Activated T-helper 17 cell treated with anti-CD3 and anti-CD28 coated beads, Interleukin-2, amount 50 U/mL, for 72 hours (primary cell): Measurements from ENCODE around the gene ZNF423. TPM values are rescaled to one million over a fixed set of nuclear protein-coding genes. Genes with fewer than 3 reads are reported as not detected.

Source experiments
- ATAC-seq: fragments of 150-1000 bp; cut with Tn5 transposase; replicated peaks from 2 replicates; pipeline ENCODE4 v1.10.0; 2021; ENCODE audit warnings: mild to moderate bottlenecking, moderate library complexity
- H3K27ac Mint-ChIP-seq: one replicate; pipeline ENCODE4 v1.8.0; 2022; ENCODE audit warnings: mixed read lengths
- H3K27me3 Mint-ChIP-seq: one replicate; pipeline ENCODE4 v1.8.0; 2022; ENCODE audit warnings: mixed read lengths
- H3K36me3 Mint-ChIP-seq: one replicate; pipeline ENCODE4 v1.8.0; 2022; ENCODE audit warnings: low read depth, mild to moderate bottlenecking, mixed read lengths
- H3K4me1 Mint-ChIP-seq: one replicate; pipeline ENCODE4 v1.8.0; 2022; ENCODE audit warnings: mixed read lengths
- H3K4me3 Mint-ChIP-seq: one replicate; pipeline ENCODE4 v1.8.0; 2022; ENCODE audit warnings: mild to moderate bottlenecking, mixed read lengths
- H3K9me3 Mint-ChIP-seq: one replicate; pipeline ENCODE4 v1.8.0; 2022; ENCODE audit warnings: mixed read lengths
- total RNA-seq, 2 donors: library from RNA; stranded (reverse); gene quantifications; one replicate each; pipeline ENCODE4 v1.2.3, GENCODE V29; 2022

The ZNF423 gene
- total RNA-seq, 2 donors from 2014 or later: not detected

DNA sequence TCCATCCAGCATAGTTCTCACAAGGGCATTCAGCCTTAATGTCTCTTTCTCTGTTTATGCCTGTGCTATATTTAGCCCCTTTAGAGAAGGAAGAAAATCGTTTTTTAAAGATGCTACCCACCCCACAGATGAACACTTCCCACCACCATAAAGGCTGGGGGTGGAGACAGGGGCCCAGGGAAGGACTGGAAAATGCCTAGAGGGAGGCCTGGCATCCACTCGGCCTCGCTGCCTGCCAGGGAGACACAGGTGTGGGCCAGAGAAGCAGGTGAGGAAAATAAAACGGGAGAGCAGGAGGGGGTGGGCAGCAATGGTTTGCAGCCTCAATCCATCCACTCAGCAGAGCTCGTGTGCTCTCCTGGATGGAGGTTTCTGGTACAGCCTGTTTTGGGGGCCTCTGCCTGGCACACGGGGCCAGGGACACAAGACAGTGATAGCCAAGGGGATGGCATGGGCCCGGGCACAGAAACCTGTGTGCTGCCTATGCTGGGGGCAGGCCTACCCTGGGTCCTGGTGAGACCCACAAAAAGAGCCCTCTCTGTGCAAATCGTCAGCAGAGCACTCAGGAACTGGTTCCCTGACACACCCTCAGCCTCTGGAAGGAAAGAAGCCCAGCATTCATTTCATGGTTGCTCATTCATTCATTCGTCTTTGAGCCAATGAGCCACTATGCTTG is 360.9 kb downstream of the ZNF423 start:
- no peak for ATAC-seq
- Mint-ChIP-seq H3K36me3 (no peaks in the 10 kb centered on the region), H3K27ac (no peak overlapping the region), H3K27me3 (peaks cover 5% of the 10 kb centered on the region), H3K4me1 (peaks cover 4% of the 10 kb centered on the region), H3K4me3 (no peak overlapping the region), H3K9me3 (no peaks in the 10 kb centered on the region)

DNA sequence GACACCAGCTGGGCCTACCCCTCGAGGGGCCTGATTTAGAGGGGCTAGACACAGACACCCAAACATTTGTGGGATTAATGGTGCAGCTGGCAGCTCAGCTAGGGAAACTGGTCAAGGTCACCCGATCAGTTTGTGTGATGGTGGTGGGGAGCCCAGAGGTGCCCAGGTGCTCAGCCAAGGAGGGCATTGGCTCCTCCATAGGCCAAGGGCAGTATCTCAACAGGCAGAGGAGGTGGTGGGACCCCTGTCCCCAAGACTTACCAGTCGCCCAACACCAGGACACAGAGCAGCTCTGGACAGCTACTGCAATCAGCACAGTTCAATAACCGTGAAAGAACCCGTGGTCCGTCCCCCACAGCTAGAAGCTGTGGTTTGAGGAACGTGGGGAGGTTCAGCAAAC is 361.4 kb downstream of the ZNF423 start:
- H3K4me1 Mint-ChIP-seq: peaks cover 4% of the 10 kb centered on the region
- H3K27ac Mint-ChIP-seq: no peak overlapping the region
- H3K4me3 Mint-ChIP-seq: no peak overlapping the region
- H3K36me3 Mint-ChIP-seq: no peaks in the 10 kb centered on the region
- ATAC-seq: no peak
- H3K27me3 Mint-ChIP-seq: peaks cover 5% of the 10 kb centered on the region
- no peaks in the 10 kb centered on the region for H3K9me3 Mint-ChIP-seq

DNA sequence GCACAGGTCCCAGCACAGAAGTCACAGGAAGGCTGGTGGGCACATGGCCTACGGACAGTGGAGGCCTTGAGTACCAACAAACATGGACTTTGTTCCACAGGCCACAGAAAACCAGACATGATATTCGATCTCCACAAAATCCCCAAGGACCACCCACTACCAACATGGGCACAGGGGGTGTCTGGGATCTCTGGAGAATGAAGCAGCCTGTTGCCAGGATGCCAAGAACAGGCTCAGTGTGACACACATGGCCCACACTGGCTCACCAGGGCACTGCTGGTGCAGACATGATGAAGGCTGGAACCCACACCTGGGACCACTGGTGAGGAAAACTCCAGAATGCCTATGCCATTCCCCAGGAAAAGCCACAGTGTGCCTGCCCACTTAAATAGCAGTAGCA is 362.1 kb downstream of the ZNF423 start:
- no peak overlapping the region for H3K4me3 Mint-ChIP-seq
- H3K27me3 Mint-ChIP-seq: peaks cover 5% of the 10 kb centered on the region
- no peak for ATAC-seq
- H3K27ac Mint-ChIP-seq: no peak overlapping the region
- no peaks in the 10 kb centered on the region for H3K36me3 Mint-ChIP-seq
- peaks cover 4% of the 10 kb centered on the region for H3K4me1 Mint-ChIP-seq
- H3K9me3 Mint-ChIP-seq: no peaks in the 10 kb centered on the region

DNA sequence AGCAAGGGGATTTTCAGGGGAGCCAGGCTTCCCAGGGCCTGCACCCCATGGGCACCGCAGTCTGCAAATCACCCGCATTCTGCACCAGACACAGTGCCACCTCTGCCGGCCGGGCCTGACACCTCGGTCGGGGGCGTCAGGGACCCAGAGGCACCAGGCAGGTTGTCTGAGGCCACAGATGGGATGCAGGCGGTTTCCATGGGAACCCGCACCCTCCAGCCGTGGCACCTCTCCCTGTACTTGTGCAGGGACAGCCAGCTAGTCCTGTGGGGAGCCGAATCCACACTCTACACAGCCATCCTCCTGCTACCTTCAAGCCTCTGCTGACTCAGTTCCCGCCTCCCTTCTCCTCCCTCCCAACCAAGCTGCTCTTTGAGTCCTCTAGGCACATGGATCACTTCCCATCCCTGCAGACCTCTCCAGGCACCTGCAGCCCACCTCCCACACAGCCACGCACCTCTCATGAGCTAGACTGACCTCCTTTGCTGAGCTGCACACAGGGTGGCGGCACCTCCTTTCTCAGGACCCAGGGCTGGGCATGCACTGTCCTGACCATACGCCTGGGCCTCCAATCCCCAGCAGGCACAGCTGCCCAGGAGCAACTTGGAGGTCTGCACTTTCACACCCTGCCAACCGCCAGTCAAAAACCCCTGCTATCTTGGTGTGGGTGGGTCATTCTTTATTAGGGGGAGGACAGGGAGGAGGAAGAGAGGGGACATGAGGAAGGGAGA is 362.9 kb downstream of the ZNF423 start:
- H3K36me3 Mint-ChIP-seq: no peaks in the 10 kb centered on the region
- no peak overlapping the region for H3K27ac Mint-ChIP-seq
- H3K4me3 Mint-ChIP-seq: no peak overlapping the region
- peaks cover 5% of the 10 kb centered on the region for H3K27me3 Mint-ChIP-seq
- no peaks in the 10 kb centered on the region for H3K9me3 Mint-ChIP-seq
- H3K4me1 Mint-ChIP-seq: peaks cover 4% of the 10 kb centered on the region
- no peak for ATAC-seq

DNA sequence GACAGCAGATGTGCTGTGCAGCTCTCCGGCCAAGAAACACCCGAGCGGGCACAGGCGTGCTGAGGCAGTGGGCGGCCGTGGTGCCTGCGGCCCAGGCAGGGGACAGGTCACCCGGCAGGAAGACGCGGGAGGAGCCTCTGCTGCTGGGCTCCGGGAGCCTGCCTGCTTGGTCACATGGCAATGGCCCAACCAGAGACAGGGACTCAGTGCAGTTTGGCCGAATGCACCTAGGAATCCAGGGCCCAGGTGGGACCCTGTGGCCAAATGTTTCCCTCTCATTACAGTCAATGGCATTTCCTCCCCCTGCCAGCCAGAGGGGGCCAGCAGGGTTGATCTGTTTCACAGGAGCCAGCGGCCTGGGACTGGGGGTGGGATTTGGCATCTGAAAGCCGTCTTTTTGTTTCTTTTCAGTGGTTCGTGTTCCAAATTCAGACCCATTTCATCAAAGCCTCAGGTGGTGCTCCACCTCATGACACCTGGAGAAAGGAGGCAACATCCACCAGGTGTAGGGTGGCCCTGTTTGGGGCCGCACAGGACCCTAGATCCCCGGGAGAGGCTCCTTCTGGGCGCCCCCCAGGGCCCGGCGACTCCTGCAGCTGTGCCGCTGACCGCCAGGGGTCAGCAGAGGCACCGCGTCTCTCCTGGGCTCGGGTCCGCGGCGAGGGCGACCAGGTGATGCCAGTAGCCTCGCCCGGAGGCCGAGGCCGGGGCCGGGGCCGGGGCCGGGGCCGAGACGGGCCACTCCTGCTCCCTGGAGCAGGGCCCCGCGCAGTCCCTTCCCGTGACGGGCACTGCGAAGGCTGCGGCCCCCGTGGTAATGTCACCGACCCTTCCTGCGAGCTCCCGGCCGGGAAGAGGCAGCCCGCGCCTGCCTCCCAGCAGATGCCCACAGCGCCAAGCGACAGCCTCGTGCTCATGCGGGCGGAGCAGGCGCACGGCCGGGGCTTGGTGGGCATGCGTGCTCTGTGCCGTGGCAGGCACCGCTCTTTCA is 363.8 kb downstream of the ZNF423 start:
- Mint-ChIP-seq H3K9me3 (no peaks in the 10 kb centered on the region), H3K36me3 (no peaks in the 10 kb centered on the region), H3K27me3 (peaks cover 5% of the 10 kb centered on the region), H3K27ac (no peak overlapping the region), H3K4me3 (no peak overlapping the region), H3K4me1 (peaks cover 4% of the 10 kb centered on the region)
- ATAC-seq: no peak

DNA sequence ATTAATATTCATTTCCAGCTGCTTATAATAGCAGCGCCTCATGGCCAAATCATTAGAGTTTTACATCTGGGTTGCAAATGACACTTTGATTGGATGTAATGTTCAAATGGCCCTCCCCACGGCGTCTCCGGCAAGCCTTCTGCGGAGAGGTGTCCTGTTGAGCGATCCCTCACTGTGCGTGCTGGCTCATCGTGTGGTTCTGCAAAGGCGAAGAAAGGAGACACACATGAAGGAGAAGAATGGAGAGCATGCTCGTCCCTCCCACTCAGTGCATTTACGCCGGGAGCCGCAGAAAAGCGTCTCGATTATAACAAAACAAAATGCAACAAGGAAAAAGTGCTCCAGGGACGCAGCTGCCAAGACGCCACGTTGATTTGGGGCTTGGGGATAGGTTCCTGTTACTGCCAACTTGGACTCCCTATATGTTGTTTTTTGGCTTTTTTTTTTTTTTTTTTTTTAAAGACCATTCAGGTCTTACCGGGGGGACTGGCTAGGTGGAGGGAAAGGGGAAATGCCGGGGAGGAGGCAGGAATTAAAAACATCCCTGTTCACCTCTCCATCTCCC is 364.7 kb downstream of the ZNF423 start:
- peaks cover 5% of the 10 kb centered on the region for H3K27me3 Mint-ChIP-seq
- no peak for ATAC-seq
- H3K36me3 Mint-ChIP-seq: no peaks in the 10 kb centered on the region
- no peaks in the 10 kb centered on the region for H3K9me3 Mint-ChIP-seq
- no peak overlapping the region for H3K4me3 Mint-ChIP-seq
- peaks cover 4% of the 10 kb centered on the region for H3K4me1 Mint-ChIP-seq
- H3K27ac Mint-ChIP-seq: no peak overlapping the region

DNA sequence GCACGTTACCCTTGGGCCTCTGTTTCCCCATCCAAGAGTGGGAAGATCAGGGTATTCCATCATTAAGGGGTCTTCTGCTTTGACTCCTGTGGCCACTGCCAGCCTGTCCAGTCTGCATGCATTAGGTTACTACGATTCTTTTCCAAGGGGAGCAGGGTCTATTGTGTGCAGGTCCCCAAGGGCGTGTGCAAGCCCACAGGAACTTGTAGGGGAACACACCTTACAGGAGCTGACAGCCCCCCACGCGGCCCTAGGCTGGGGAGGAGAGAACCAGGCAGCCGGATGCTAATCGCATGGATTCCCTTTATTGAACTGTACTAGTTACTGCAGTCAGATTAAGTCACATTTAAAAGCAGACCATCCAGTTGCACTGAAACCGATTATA is 365.6 kb downstream of the ZNF423 start:
- no peak for ATAC-seq
- Mint-ChIP-seq H3K4me3 (no peak overlapping the region), H3K27me3 (peaks cover 5% of the 10 kb centered on the region), H3K27ac (no peak overlapping the region), H3K36me3 (no peaks in the 10 kb centered on the region), H3K4me1 (peaks cover 4% of the 10 kb centered on the region), H3K9me3 (no peaks in the 10 kb centered on the region)

DNA sequence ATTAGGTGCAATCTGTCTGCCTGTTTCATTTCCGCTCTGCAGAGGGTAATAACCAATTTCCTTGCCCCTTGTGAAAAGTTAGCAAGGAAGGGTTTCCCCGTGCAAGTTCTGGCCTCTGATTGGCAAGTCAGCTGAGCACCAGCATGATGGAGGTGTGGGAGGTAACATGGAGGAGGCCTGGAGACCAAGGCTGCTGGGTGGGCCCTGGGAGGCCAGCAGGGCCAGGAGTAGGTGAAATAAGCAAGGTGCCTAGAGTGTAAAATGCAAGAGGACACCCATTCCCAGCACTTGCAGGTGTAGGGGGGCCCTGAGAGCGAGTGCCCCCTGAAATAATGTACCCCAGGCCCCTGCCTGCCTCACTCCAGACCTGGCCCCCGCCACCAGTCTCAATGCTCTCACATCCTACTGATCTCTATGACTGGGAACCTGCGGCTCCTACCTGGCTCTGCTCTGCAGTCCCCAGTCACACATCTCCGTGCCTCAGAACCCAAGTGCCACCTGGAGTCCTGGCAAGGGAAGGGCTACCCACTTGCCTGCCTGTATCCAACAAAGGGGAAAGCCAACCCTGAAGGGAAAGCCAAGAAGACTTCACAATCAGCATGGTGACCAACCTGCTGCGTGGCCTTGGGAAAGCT is 366.1 kb downstream of the ZNF423 start:
- Mint-ChIP-seq H3K27me3 (peaks cover 5% of the 10 kb centered on the region), H3K27ac (no peak overlapping the region), H3K4me3 (no peak overlapping the region), H3K4me1 (peaks cover 4% of the 10 kb centered on the region), H3K36me3 (no peaks in the 10 kb centered on the region), H3K9me3 (no peaks in the 10 kb centered on the region)
- ATAC-seq: no peak

DNA sequence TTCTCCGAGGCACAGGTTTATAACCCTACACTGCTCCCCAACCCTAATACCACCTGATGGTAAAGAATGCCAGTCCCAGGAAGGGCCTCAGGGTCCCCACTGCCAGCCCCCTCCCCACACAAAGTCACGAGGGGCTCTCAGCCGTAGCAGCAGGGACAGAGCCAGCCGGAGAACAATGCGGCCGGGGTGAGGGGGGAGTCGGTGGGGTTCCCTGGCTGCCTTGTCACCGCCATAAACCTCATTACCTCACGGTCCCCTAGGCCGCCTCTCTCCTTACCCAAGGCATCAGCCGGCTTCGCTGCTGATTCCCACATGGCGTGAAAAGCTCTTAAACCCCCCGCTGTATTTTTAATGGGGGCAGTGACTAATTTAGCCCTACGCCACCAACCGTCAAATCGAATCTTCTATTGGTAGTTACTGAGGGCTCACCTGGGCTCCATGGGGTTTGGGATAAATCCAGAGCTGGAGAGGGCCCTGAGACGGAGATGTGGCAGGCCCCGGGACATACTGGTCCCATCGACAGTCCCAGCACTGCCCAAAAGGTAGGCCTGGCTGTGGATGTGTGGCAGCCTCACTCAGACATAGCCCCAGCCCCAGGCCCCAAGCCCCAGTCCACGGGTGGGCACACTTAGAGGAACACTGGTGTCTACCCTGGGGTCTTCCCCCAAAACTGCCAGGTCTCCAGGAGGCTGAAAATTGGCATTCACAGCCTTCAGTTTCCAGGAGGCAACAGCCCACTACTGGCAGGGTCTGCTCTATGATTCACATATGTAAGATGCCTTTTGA is 367.0 kb downstream of the ZNF423 start:
- Mint-ChIP-seq H3K27ac (no peak overlapping the region), H3K4me3 (no peak overlapping the region), H3K27me3 (peaks cover 5% of the 10 kb centered on the region), H3K4me1 (peaks cover 4% of the 10 kb centered on the region), H3K36me3 (no peaks in the 10 kb centered on the region), H3K9me3 (no peaks in the 10 kb centered on the region)
- no peak for ATAC-seq

DNA sequence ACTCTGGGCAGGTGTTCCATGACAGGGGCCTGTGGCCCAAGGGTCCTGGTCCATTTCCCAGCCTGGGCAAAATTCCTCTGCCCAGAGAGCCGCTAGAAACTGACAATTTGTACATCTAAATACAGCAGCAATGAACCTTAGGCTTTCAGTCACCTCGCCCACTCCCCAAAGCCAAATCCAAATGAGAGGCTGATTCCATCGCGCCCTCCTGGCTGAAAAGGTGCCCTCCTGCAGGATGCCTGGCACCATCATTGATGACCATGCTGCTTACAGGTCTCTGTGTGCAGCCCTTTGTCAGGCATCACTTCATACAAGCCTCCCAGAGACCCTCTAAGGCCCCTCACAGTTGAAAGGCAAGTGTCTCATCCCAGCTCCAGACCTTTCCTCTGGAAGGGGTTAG is 367.6 kb downstream of the ZNF423 start:
- peaks cover under 1% of the 10 kb centered on the region for H3K4me1 Mint-ChIP-seq
- H3K9me3 Mint-ChIP-seq: no peaks in the 10 kb centered on the region
- no peak overlapping the region for H3K4me3 Mint-ChIP-seq
- no peak overlapping the region for H3K27ac Mint-ChIP-seq
- ATAC-seq: no peak
- H3K36me3 Mint-ChIP-seq: no peaks in the 10 kb centered on the region
- peaks cover 1% of the 10 kb centered on the region for H3K27me3 Mint-ChIP-seq

DNA sequence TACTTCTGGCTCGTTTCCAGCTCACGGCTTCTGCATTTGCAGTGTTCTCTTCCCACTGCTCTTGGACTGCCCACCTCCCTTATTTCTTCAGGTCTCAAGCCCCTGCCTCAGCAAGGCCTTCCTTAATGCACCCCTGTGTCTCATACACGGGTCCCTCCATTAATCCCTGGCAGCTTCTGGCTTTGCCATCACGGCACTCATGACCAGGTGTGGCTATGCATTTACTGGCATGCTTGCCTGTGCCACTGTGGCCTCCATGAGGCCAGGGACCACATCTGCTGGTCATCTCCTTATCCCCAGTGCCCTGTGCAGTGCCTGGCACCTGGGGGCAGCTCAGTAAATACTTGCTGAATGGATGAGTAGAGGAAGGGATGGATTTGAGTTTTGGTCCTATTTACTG is 368.2 kb downstream of the ZNF423 start:
- no peaks in the 10 kb centered on the region for H3K9me3 Mint-ChIP-seq
- H3K4me1 Mint-ChIP-seq: no peaks in the 10 kb centered on the region
- no peak overlapping the region for H3K4me3 Mint-ChIP-seq
- H3K36me3 Mint-ChIP-seq: no peaks in the 10 kb centered on the region
- H3K27me3 Mint-ChIP-seq: no peaks in the 10 kb centered on the region
- no peak for ATAC-seq
- no peak overlapping the region for H3K27ac Mint-ChIP-seq

DNA sequence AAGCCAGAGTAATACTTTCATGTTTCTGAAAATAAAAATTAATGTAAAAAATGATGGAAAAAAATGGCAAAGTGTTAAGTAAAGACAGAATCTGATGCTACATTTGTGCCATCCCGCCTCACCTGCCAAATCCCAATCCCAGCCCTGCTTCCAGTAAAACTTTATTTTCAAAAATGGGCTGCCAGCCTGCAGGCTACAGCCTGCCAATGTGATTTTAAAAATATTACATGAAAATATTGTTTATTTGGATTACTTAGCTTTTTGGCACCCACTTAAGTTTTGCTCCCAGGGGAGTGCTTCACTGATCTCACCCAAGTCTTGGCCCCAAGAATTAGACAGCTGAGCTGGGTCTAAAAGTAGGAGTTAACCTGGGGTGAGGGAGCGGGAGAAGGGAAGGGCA is 369.5 kb downstream of the ZNF423 start:
- no peaks in the 10 kb centered on the region for H3K4me1 Mint-ChIP-seq
- H3K27me3 Mint-ChIP-seq: peaks cover 4% of the 10 kb centered on the region
- ATAC-seq: no peak
- no peaks in the 10 kb centered on the region for H3K9me3 Mint-ChIP-seq
- H3K36me3 Mint-ChIP-seq: no peaks in the 10 kb centered on the region
- no peak overlapping the region for H3K4me3 Mint-ChIP-seq
- no peak overlapping the region for H3K27ac Mint-ChIP-seq

DNA sequence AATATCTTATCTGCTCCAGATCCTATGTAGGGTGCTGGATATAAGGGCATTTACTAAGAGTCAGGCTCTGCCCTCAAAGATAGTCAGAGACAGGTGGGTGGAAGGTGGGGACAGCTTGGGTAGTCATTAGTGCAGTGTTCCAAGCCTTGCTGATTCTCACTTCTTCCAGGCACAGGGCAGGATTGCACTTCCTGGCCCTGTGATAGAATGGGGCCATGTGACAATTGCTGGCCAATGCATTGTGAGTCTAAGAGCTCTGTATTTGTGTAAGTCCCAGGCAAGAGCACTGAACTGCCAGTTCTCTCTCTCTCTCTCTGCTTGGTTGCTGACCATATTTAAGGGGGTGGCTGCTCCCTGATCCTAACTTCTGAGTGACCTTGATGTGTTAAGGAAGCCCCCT is 370.2 kb downstream of the ZNF423 start:
- Mint-ChIP-seq H3K9me3 (no peaks in the 10 kb centered on the region), H3K27me3 (peaks cover 4% of the 10 kb centered on the region), H3K4me1 (no peaks in the 10 kb centered on the region), H3K27ac (no peak overlapping the region), H3K4me3 (no peak overlapping the region), H3K36me3 (no peaks in the 10 kb centered on the region)
- no peak for ATAC-seq
